HUES64 (cell line): ENCODE measurements around the gene CNDP1.

Source experiments
- H3K27ac ChIP-seq: 2 replicates; pipeline ENCODE4 v1.7.0; 2013; ENCODE audit warnings: low read depth, low read length, inconsistent platforms
- H3K27me3 ChIP-seq: 2 replicates; pipeline ENCODE4 v1.6.1; 2013; ENCODE audit warnings: mild to moderate bottlenecking, low read length; ENCODE audit not compliant: insufficient read depth
- H3K36me3 ChIP-seq: 2 replicates; pipeline ENCODE4 v1.6.1; 2013; ENCODE audit warnings: mild to moderate bottlenecking, low read length; ENCODE audit not compliant: insufficient read depth
- H3K4me1 ChIP-seq: 2 replicates; pipeline ENCODE4 v1.6.1; 2013; ENCODE audit warnings: mild to moderate bottlenecking, low read length, moderate library complexity; ENCODE audit not compliant: insufficient read depth
- H3K4me3 ChIP-seq: 2 replicates; pipeline ENCODE4 v1.5.1; 2013; ENCODE audit warnings: mild to moderate bottlenecking, low read length, moderate library complexity
- H3K9ac ChIP-seq: 2 replicates; pipeline ENCODE4 v1.6.1; 2013; ENCODE audit warnings: mild to moderate bottlenecking, low read depth, low read length
- H3K9me3 ChIP-seq: 2 replicates; pipeline ENCODE4 v1.6.1; 2013; ENCODE audit warnings: low read depth, low read length; ENCODE audit not compliant: insufficient read depth
- WGBS: fragments of 150-250, 120-280 bp; methylation state at CpG from one replicate; pipeline ENCODE4 v1.1.7; 2013; ENCODE audit warnings: missing lambda C conversion rate; 5-methylcytosine and 5-hydroxymethylcytosine counted together

The CNDP1 gene

DNA sequence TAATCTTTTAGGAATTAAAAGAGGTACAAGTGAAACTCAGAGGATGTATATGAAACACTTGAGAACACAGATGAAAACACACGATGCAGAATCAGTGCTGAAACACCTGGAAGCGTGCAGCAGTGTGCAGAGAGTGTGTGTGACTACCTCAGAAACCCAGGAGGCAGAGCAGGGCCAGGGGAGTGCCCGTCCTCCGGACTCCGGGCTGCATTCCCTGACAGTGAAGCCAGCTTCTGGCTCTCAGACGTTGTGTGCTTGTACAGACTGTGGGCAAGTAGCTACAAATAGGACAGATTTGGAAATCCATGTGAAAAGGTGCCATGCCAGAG, 98.0 kb downstream of the CNDP1 start:
- Histone ChIP-seq H3K27me3 (no peaks in the 10 kb centered on the region), H3K9ac (no peak overlapping the region), H3K4me1 (no peaks in the 10 kb centered on the region), H3K4me3 (no peak overlapping the region), H3K36me3 (peaks cover 14% of the 10 kb centered on the region; the same call in 1 of the 2 replicates), H3K9me3 (no peaks in the 10 kb centered on the region), H3K27ac (no peak overlapping the region)
- 96% methylated on average over 6 of the region's 6 CpGs for whole genome bisulfite sequencing

DNA sequence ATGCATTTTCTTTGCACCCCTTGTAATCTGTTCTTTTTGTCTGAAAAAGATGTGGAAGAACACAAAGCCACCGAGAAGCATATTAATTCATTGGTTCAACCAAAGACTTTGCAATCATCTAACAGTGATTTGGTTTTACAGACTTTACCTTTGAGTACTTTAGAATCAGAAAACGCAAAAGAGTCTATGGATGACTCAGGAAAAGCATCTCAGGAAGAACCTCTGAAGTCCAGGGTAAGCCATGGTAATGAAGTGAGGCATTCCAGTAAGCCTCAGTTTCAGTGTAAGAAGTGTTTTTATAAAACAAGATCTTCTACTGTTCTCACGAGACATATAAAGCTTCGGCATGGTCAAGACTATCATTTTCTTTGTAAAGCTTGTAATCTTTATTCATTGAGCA, 98.6 kb downstream of the CNDP1 start:
- no peaks in the 10 kb centered on the region; the same call in 1 of the 2 replicates for H3K4me1 ChIP-seq
- 94% methylated on average over 4 of the region's 4 CpGs for WGBS
- no peak overlapping the region for H3K9ac ChIP-seq
- no peaks in the 10 kb centered on the region for H3K9me3 ChIP-seq
- no peaks in the 10 kb centered on the region for H3K27me3 ChIP-seq
- H3K4me3 ChIP-seq = no peak overlapping the region
- no peak overlapping the region for H3K27ac ChIP-seq
- peaks cover 14% of the 10 kb centered on the region; the same call in 1 of the 2 replicates for H3K36me3 ChIP-seq

DNA sequence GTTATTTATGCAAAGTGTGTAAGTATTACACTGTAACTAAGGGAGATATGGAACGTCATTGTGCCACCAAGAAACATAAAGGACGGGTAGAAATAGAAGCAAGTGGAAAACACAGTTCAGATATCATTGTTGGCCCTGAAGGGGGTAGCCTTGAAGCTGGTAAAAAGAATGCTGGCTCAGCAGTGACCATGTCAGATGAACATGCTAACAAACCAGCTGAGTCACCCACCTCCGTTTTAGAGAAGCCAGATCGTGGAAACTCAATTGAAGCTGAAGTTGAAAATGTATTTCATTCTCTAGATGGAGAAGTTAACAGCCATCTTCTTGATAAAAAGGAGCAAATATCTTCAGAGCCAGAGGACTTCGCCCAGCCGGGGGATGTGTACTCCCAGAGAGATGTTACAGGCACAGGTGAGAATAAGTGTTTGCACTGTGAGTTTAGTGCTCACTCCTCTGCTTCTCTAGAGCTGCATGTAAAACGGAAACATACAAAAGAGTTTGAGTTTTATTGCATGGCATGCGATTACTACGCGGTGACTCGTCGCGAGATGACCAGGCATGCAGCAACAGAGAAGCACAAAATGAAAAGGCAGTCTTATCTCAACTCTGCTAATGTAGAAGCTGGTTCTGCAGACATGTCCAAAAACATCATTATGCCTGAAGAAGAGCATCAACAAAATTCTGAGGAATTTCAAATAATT, 99.5 kb downstream of the CNDP1 start:
- Histone ChIP-seq H3K36me3 (peaks cover 14% of the 10 kb centered on the region; the same call in 1 of the 2 replicates), H3K4me3 (no peak overlapping the region), H3K4me1 (peaks cover 5% of the 10 kb centered on the region; the same call in 1 of the 2 replicates), H3K27me3 (no peaks in the 10 kb centered on the region), H3K9ac (no peak overlapping the region), H3K27ac (no peak overlapping the region), H3K9me3 (no peaks in the 10 kb centered on the region)
- 95% methylated on average over 13 of the region's 13 CpGs for WGBS

DNA sequence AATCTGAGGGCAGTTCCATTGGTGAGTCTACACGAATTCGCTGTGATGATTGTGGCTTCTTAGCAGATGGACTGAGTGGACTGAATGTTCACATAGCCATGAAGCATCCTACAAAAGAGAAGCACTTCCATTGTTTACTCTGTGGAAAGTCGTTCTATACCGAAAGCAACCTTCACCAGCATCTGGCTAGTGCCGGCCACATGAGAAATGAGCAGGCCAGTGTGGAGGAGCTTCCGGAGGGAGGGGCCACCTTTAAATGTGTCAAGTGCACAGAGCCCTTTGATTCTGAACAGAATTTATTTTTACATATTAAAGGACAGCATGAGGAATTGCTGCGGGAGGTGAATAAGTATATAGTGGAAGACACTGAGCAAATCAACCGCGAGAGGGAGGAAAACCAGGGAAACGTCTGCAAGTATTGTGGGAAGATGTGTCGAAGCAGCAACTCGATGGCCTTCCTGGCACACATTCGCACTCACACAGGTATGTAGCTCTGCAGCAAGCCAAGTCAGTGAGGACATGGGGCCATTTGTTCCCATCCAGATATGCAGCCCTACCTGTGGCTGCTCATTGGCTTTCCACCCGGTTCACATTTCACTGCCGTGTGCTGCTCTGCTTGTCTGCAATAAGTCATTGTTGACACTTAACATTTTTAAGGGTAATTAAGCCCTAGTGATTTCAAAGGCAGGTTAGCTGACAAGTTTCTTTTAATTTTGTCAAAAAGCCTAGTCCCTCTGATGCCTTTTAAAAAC, 101.1 kb downstream of the CNDP1 start:
- Histone ChIP-seq H3K27ac (no peak overlapping the region), H3K4me3 (no peak overlapping the region), H3K9ac (no peak overlapping the region), H3K36me3 (peaks cover 14% of the 10 kb centered on the region; the same call in 1 of the 2 replicates), H3K27me3 (no peaks in the 10 kb centered on the region), H3K4me1 (peaks cover 9% of the 10 kb centered on the region), H3K9me3 (no peaks in the 10 kb centered on the region)
- 95% methylated on average over 15 of the region's 15 CpGs for WGBS
